ENCODE data around the gene SHLD1. TPM values are rescaled to one million over a fixed set of nuclear protein-coding genes. Genes with fewer than 3 reads are reported as not detected.

The SHLD1 gene
- total RNA-seq, 1 experiment from 2014 or later = 3.6 TPM

- no peak for DNase-seq
- Histone ChIP-seq H3K27me3 (ENCODE audit: control insufficient read depth, insufficient read depth, low read length) (no peaks in the 10 kb centered on the region), H3K4me3 (ENCODE audit: insufficient read depth, low read depth, low read length) (no peak overlapping the region), H3K36me3 (replicated peaks; ENCODE audit: control insufficient read depth, insufficient read depth, low read length) (no peaks in the 10 kb centered on the region)
Observed at GRCh38 chr20:5807431-5807830, 57.2 kb downstream of the SHLD1 start.

- no peaks in the 10 kb centered on the region for H3K27me3 ChIP-seq (ENCODE audit: control insufficient read depth, insufficient read depth, low read length)
- H3K36me3 ChIP-seq (replicated peaks; ENCODE audit: control insufficient read depth, insufficient read depth, low read length) = no peaks in the 10 kb centered on the region
- H3K4me3 ChIP-seq (ENCODE audit: insufficient read depth, low read depth, low read length) = no peak overlapping the region
Observed at GRCh38 chr20:5808901-5809300, 58.7 kb downstream of the SHLD1 start.

GRCh38 chr20:5809495-5809894 lies 59.3 kb downstream of the SHLD1 start:
- Histone ChIP-seq H3K27me3 (ENCODE audit: control insufficient read depth, insufficient read depth, low read length) (no peaks in the 10 kb centered on the region), H3K4me3 (ENCODE audit: insufficient read depth, low read depth, low read length) (no peak overlapping the region), H3K36me3 (replicated peaks; ENCODE audit: control insufficient read depth, insufficient read depth, low read length) (no peaks in the 10 kb centered on the region)
- no peak for DNase-seq

More at GRCh38 chr20:5808901-5809300, 58.7 kb downstream of the SHLD1 start:
- no peak for DNase-seq

- DNase-seq = no peak
- H3K4me3 ChIP-seq (ENCODE audit: insufficient read depth, low read depth, low read length) = no peak overlapping the region
- H3K36me3 ChIP-seq (replicated peaks; ENCODE audit: control insufficient read depth, insufficient read depth, low read length) = no peaks in the 10 kb centered on the region
- no peaks in the 10 kb centered on the region for H3K27me3 ChIP-seq (ENCODE audit: control insufficient read depth, insufficient read depth, low read length)
Observed at GRCh38 chr20:5810800-5811422, 60.7 kb downstream of the SHLD1 start.

- DNase-seq = no peak
- Histone ChIP-seq H3K36me3 (replicated peaks; ENCODE audit: control insufficient read depth, insufficient read depth, low read length) (no peaks in the 10 kb centered on the region), H3K4me3 (ENCODE audit: insufficient read depth, low read depth, low read length) (no peak overlapping the region), H3K27me3 (ENCODE audit: control insufficient read depth, insufficient read depth, low read length) (no peaks in the 10 kb centered on the region)
Observed at GRCh38 chr20:5811746-5812145, 61.5 kb downstream of the SHLD1 start.

GRCh38 chr20:5818346-5818681 lies 68.1 kb downstream of the SHLD1 start:
- Histone ChIP-seq H3K4me3 (ENCODE audit: insufficient read depth, low read depth, low read length) (no peak overlapping the region), H3K36me3 (replicated peaks; ENCODE audit: control insufficient read depth, insufficient read depth, low read length) (no peaks in the 10 kb centered on the region), H3K27me3 (ENCODE audit: control insufficient read depth, insufficient read depth, low read length) (no peaks in the 10 kb centered on the region)
- no peak for DNase-seq

- H3K4me3 ChIP-seq (ENCODE audit: insufficient read depth, low read depth, low read length) = no peak overlapping the region
- no peaks in the 10 kb centered on the region for H3K36me3 ChIP-seq (replicated peaks; ENCODE audit: control insufficient read depth, insufficient read depth, low read length)
- H3K27me3 ChIP-seq (ENCODE audit: control insufficient read depth, insufficient read depth, low read length) = no peaks in the 10 kb centered on the region
- no peak for DNase-seq
Observed at GRCh38 chr20:5820738-5821137, 70.5 kb downstream of the SHLD1 start.

GRCh38 chr20:5821627-5822215 lies 71.5 kb downstream of the SHLD1 start:
- no peaks in the 10 kb centered on the region for H3K27me3 ChIP-seq (ENCODE audit: control insufficient read depth, insufficient read depth, low read length)
- DNase-seq = no peak
- no peaks in the 10 kb centered on the region for H3K36me3 ChIP-seq (replicated peaks; ENCODE audit: control insufficient read depth, insufficient read depth, low read length)
- no peak overlapping the region for H3K4me3 ChIP-seq (ENCODE audit: insufficient read depth, low read depth, low read length)

- no peak overlapping the region for H3K4me3 ChIP-seq (ENCODE audit: insufficient read depth, low read depth, low read length)
- H3K27me3 ChIP-seq (ENCODE audit: control insufficient read depth, insufficient read depth, low read length) = no peaks in the 10 kb centered on the region
- no peak for DNase-seq
- no peaks in the 10 kb centered on the region for H3K36me3 ChIP-seq (replicated peaks; ENCODE audit: control insufficient read depth, insufficient read depth, low read length)
Observed at GRCh38 chr20:5822569-5822968, 72.4 kb downstream of the SHLD1 start.

GRCh38 chr20:5825130-5825719 lies 75.0 kb downstream of the SHLD1 start:
- Histone ChIP-seq H3K4me3 (ENCODE audit: insufficient read depth, low read depth, low read length) (no peak overlapping the region), H3K27me3 (ENCODE audit: control insufficient read depth, insufficient read depth, low read length) (no peaks in the 10 kb centered on the region), H3K36me3 (replicated peaks; ENCODE audit: control insufficient read depth, insufficient read depth, low read length) (no peaks in the 10 kb centered on the region)
- DNase-seq = peak; percentile 54

GRCh38 chr20:5827098-5827853 lies 77.1 kb downstream of the SHLD1 start:
- Histone ChIP-seq H3K27me3 (ENCODE audit: control insufficient read depth, insufficient read depth, low read length) (no peaks in the 10 kb centered on the region), H3K4me3 (ENCODE audit: insufficient read depth, low read depth, low read length) (no peak overlapping the region), H3K36me3 (replicated peaks; ENCODE audit: control insufficient read depth, insufficient read depth, low read length) (no peaks in the 10 kb centered on the region)
- no peak for DNase-seq

- Histone ChIP-seq H3K27me3 (ENCODE audit: control insufficient read depth, insufficient read depth, low read length) (no peaks in the 10 kb centered on the region), H3K4me3 (ENCODE audit: insufficient read depth, low read depth, low read length) (no peak overlapping the region), H3K36me3 (replicated peaks; ENCODE audit: control insufficient read depth, insufficient read depth, low read length) (no peaks in the 10 kb centered on the region)
- DNase-seq = no peak
Observed at GRCh38 chr20:5827861-5828260, 77.7 kb downstream of the SHLD1 start.

- Histone ChIP-seq H3K4me3 (ENCODE audit: insufficient read depth, low read depth, low read length) (no peak overlapping the region), H3K36me3 (replicated peaks; ENCODE audit: control insufficient read depth, insufficient read depth, low read length) (no peaks in the 10 kb centered on the region), H3K27me3 (ENCODE audit: control insufficient read depth, insufficient read depth, low read length) (no peaks in the 10 kb centered on the region)
- DNase-seq = no peak
Observed at GRCh38 chr20:5829241-5829809, 79.1 kb downstream of the SHLD1 start.

GRCh38 chr20:5831539-5832237 lies 81.5 kb downstream of the SHLD1 start:
- H3K27me3 ChIP-seq (ENCODE audit: control insufficient read depth, insufficient read depth, low read length) = no peaks in the 10 kb centered on the region
- H3K4me3 ChIP-seq (ENCODE audit: insufficient read depth, low read depth, low read length) = no peak overlapping the region
- DNase-seq = no peak
- H3K36me3 ChIP-seq (replicated peaks; ENCODE audit: control insufficient read depth, insufficient read depth, low read length) = no peaks in the 10 kb centered on the region
